Left ventricle myocardium inferior (tissue), 1 donor: ENCODE results near the gene UPP2. TPM values are rescaled to one million over a fixed set of nuclear protein-coding genes. Genes with fewer than 3 reads are reported as not detected.

Source experiments
- DNase-seq: peaks from one replicate; pipeline ENCODE4 v3.0.0-alpha.2; 2020
- H3K27ac ChIP-seq: fragments of 200-600 bp; replicated peaks from 2 replicates; pipeline ENCODE4 v1.8.0; 2021
- H3K27me3 ChIP-seq: fragments of 200-600 bp; 2 replicates; pipeline ENCODE4 v1.8.0; 2021; ENCODE audit warnings: low read depth
- H3K36me3 ChIP-seq: fragments of 200-600 bp; 2 replicates; pipeline ENCODE4 v1.8.0; 2021
- H3K4me1 ChIP-seq: fragments of 200-600 bp; 2 replicates; pipeline ENCODE4 v1.8.0; 2021
- H3K4me3 ChIP-seq: fragments of 200-600 bp; 2 replicates; pipeline ENCODE4 v1.8.0; 2021; ENCODE audit warnings: mild to moderate bottlenecking, moderate library complexity
- H3K9me3 ChIP-seq: fragments of 200-600 bp; replicated peaks from 2 replicates; pipeline ENCODE4 v1.8.0; 2021
- CTCF ChIP-seq: fragments of 200-600 bp; IDR thresholded peaks from 2 replicates; pipeline ENCODE4 v1.8.0; 2021; ENCODE audit warnings: antibody characterized with exemption, mild to moderate bottlenecking, borderline replicate concordance
- intact Hi-C: fragments of 100-400 bp; cut with micrococcal nuclease; formaldehyde crosslinking; loops from one replicate; pipeline ENCODE4 v1.11.0; 2022
- long read RNA-seq: library from polyadenylated mRNA; unstranded; transcript quantifications from one replicate; pipeline ENCODE4 v2.0.0, GENCODE V29; 2021
- total RNA-seq: library from RNA; stranded (reverse); fragmentation: NEBNext Ultra II Directional; extraction: Animal tissue kit (Norgen Biotek cat#: 25700); gene quantifications from one replicate; pipeline ENCODE4 v1.2.1, GENCODE V29; 2021
- donor health status: DM: no; HTN: yes; CAD: no; lungs with severe emphysema.

The UPP2 gene
- not detected for total RNA-seq
- long read RNA-seq, partial matches to known transcripts, result 0 of 1 reads
- long read RNA-seq, other reads (novel, unspliced or antisense), result 1 of 1 reads

- no peaks in the 10 kb centered on the region for H3K27me3 ChIP-seq
- no peak within 1 kb of the TSS for H3K4me3 ChIP-seq
- no peak within 1 kb of the TSS for H3K27ac ChIP-seq
- no peaks in the 10 kb centered on the region for H3K9me3 ChIP-seq
- TF ChIP-seq CTCF, result no peak
- intact Hi-C loops, result no loop called here
- H3K4me1 ChIP-seq, result no peaks in the 10 kb centered on the region
- no peak for DNase-seq
- H3K36me3 ChIP-seq, result no peaks in the 10 kb centered on the region
Observed at GRCh38 chr2:158101384-158101926, at the start of gene UPP2. TSS of gene UPP2 (plus strand) at chr2:158101876. CDS start at chr2:158102064, 188 bp downstream.

- no peaks in the 10 kb centered on the region for H3K27me3 ChIP-seq
- no peak overlapping the region for H3K4me3 ChIP-seq
- DNase-seq, result no peak
- H3K36me3 ChIP-seq, result no peaks in the 10 kb centered on the region
- peaks cover 3% of the 10 kb centered on the region for H3K4me1 ChIP-seq
- H3K27ac ChIP-seq, result no peak overlapping the region
- intact Hi-C loops, result no loop called here
- H3K9me3 ChIP-seq, result no peaks in the 10 kb centered on the region
- no peak for TF ChIP-seq CTCF
Observed at GRCh38 chr2:158052761-158053160, 48.9 kb upstream of the UPP2 start.

DNA sequence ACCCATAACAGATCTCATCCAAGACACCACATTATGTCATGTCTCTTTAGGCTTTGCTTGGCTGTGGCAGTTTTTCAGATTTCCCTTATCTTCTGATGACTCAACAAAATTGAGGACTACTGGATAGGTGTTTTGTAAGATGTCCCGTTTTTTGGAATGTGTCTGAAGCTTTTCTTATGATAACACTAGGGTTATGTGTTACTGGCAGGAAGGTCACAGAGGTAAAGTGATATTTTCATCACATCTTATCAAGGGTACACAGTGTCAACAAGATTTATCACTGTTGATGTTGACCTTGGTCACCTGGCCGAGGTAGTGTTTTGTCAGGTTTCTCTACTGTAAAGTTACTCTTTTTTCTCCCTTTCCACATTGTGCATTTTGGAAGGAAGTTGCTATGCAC, 44.8 kb upstream of the UPP2 start:
- Histone ChIP-seq H3K4me3 (no peak overlapping the region), H3K9me3 (no peaks in the 10 kb centered on the region), H3K36me3 (no peaks in the 10 kb centered on the region), H3K27ac (no peak overlapping the region), H3K27me3 (no peaks in the 10 kb centered on the region), H3K4me1 (no peaks in the 10 kb centered on the region)
- DNase-seq, result no peak
- TF ChIP-seq CTCF, result no peak
- intact Hi-C loops, result no loop called here

DNA sequence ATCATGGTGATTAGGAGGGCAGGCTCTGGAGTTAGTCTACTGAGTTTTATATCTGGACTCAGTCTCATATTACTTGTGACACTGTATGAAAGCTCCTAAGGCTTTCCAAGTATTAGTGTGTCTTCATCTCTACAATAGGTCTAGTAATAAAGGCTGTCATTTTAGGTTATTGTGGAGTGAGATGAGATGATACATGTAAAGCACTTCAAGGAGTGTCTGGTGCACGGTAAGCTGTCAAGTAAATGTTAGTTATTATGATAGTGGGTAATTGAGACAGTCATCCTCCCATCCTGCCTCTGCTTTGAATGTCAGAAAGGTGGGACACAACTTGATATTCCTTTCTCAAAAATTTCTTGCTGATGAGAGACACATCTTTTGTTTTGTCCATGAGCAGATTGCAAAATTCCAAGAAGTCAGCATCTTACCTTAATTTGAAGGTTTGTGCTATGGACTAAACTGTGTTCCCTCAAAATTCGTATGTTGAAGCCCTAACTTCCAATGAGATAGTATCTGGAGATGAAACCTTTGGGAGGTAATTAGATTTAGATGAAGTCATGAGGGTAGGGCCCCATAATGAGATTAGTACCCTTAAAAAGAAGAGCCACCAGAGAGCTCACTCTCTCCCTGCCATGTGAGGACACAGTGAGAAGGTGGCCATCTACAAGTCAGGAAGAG, 41.4 kb upstream of the UPP2 start:
- H3K27me3 ChIP-seq, result no peaks in the 10 kb centered on the region
- intact Hi-C loops, result loop anchor here (10.0 kb wide), 1 partner anchor 1665 kb away; no protein-coding TSS in a partner anchor
- DNase-seq, result no peak
- no peak overlapping the region for H3K27ac ChIP-seq
- no peaks in the 10 kb centered on the region for H3K36me3 ChIP-seq
- TF ChIP-seq CTCF, result no peak
- no peak overlapping the region for H3K4me3 ChIP-seq
- H3K9me3 ChIP-seq, result peaks cover 6% of the 10 kb centered on the region
- no peaks in the 10 kb centered on the region for H3K4me1 ChIP-seq

- Histone ChIP-seq H3K36me3 (no peaks in the 10 kb centered on the region), H3K4me1 (no peaks in the 10 kb centered on the region), H3K27ac (no peak overlapping the region), H3K4me3 (no peak overlapping the region), H3K27me3 (no peaks in the 10 kb centered on the region), H3K9me3 (peaks cover 8% of the 10 kb centered on the region)
- no peak for DNase-seq
- no peak for TF ChIP-seq CTCF
- intact Hi-C loops, result loop anchor here (10.0 kb wide), 1 partner anchor 1666 kb away; no protein-coding TSS in a partner anchor
Observed at GRCh38 chr2:158060835-158061435, 40.7 kb upstream of the UPP2 start.
